ENCODE results near the gene RAX2. TPM values are rescaled to one million over a fixed set of nuclear protein-coding genes. Genes with fewer than 3 reads are reported as not detected.
"Not testable (repeated sequence)": the region's sequence is repeated elsewhere in the genome, so short reads cannot be mapped to it uniquely, and the experiment has no call there.

Gene RAX2
- total RNA-seq, 1 donor from 2014 or later = not detected

DNA sequence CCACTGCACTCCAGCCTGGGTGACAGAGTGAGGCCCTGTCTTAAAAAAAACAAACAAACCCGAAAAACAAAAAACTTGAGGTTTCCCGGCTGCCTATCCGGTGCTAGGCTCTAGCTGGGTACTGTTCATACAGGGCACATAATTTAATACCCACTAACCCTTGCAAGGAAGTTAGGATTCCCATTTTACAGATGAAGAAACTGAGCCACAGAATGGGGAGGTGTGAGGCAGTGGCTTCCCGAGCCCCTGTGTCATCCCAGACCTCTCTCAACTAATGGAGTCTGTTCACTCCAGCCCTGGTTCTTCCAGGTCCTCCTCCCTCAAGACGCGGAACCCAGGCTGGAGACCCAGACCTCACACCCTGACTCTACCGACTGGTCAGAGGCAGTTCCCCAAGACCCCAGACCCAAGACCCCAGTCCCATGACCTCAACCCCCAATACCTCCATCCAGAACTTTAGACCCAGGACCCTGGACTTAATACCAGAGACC, 11.1 kb downstream of the RAX2 start:
- DNase-seq (ENCODE audit: low read depth in 2 of 2) = peak in 1 of 2 donors; percentile 21

DNA sequence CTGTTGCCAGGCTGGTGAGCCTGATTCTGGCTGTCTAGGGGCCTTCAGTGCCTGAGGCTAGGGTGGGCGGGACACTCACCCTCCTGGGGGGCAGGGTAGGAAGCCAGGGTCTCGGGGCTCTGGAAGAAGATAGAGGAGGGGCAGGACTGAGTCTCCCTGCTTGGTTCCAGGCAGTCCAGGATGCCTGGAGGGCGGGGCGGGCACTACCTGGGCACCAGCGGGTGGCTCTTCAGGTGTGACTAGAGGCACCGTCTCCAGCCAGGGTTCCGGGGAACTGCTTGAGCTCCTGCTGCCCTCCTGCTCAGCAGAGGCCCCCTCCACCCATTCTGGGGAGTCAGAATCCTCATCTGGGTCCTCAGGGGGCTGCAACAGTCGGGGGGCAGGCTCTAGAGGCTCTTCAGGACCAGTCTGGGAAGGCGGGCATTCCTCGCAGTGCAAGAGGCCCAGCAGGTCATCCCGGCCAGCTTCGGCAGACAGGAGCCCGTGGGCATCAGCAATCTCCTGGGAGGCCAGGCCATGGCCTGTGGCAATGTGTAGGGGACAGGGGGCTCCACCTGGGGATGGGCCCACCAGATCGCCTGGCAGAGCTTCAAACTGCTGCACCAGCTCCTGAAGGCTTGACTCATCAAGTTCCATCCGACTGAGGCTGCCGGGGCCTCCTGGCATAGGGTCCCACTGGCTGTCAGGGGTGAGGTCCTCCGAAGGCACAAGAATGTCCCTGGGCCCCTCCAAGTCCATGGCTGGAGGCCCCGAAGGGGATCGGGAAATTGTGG, 12.4 kb downstream of the RAX2 start:
- DNase-seq (ENCODE audit: low read depth in 2 of 2) = no peak

- DNase-seq (ENCODE audit: low read depth in 2 of 2) = not testable (repeated sequence)
Observed at GRCh38 chr19:3758297-3758696, 13.7 kb downstream of the RAX2 start.

DNA sequence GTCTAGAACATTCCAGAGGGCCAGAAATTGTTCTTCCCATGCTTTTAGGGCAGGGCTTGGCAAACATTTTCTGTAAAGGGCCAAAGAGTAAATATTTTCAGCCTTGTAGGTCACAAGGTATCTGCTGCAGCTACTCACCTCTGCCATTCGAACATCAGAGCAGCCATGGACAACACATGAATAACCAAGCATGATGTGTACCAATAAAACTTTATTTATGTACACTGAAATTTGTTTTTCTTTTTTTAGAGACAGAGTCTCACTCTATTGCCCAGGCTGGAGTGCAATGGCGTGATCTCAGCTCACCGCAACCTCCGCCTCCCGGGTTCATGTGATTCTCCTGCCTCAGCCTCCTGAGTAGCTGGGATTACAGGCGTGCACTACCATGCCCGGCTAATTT, 14.3 kb downstream of the RAX2 start:
- DNase-seq (ENCODE audit: low read depth in 2 of 2) = not testable (repeated sequence)

DNA sequence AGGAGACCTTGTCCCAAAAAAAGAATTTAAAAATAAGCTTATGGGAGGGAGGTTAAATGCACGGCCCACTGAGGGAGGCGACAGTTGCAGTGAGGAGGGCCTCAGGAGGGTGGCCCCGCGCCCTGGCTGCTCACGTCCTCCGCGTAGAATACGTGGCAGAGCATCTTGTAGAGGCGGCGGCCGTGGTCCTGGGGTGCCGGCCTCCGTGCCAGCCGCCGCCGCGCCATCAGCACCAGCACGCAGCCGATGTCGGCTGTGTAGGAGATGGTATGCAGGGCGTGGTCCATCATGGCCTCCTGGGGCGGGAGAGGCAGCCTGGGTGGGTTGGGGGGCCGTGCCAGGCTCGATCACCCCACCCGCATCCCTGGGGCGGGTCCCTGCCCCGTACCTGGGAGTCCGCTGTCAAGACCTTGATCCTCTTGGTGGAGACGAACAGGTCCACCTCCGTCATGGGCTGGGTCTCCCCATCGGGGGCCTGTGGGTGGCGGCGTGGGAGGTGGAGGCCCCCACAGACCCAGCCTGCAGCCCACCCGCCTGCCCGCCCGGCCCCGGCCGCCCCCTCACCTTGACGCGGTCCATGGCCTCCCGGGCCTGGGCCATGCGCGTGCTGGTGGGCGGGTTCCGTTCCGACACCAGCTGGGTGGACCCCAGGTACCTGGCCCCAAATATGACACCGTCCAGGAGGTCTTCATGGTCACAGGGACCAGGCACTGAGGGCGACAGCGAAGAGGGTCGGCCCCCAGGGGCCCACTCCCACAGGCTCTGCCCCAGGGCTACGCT, 18.2 kb downstream of the RAX2 start:
- no peak for DNase-seq (ENCODE audit: low read depth in 2 of 2)

GRCh38 chr19:3752492-3752891, 19.5 kb downstream of the RAX2 start:
- DNase-seq (ENCODE audit: low read depth in 2 of 2) = no peak

DNA sequence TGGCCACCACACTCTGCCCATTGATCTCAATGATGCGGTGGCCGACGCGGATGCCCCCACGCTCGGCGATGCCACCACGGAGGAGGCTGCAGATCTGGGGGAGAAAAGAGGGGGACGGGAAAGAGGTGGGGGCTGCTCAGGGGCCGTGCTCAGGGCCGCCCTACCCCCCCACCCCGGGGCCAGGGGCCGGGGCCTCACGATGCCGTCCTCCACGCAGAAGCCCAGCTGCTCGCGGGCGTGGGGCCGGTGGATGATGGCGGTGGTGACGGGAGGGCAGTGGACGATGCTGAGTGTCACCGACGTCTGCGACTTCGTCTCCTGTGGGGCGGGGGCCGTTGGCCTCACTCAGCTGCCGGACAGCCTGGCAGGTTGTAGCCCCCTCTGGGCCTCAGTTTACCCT, 20.8 kb downstream of the RAX2 start:
- no peak for DNase-seq (ENCODE audit: low read depth in 2 of 2)

- DNase-seq (ENCODE audit: low read depth in 2 of 2) = no peak
Observed at GRCh38 chr19:3750211-3750610, 21.8 kb downstream of the RAX2 start.

DNA sequence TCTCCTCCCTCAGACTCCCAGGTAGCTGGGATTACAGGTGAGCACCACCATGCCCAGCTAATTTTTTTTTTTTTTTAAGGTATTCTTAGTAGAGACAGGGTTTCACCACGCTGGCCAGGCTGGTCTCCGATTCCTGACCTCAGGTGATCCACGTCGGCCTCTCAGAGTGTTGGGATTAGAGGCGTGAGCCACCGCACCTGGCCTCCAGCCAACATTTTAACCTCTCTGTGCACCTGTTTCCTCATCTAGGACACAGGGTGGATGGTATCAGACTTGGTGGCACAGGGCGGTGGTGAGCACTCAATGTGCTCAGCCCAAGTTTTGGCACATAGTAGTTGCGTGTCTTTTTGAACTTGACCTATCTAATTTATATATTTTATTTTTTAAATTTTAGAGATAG, 23.1 kb downstream of the RAX2 start:
- no peak for DNase-seq (ENCODE audit: low read depth in 2 of 2)

- DNase-seq (ENCODE audit: low read depth in 2 of 2) = no peak
Observed at GRCh38 chr19:3746371-3747056, 25.5 kb downstream of the RAX2 start.

GRCh38 chr19:3745363-3746045, 26.5 kb downstream of the RAX2 start:
- no peak for DNase-seq (ENCODE audit: low read depth in 2 of 2)

GRCh38 chr19:3743486-3743885, 28.5 kb downstream of the RAX2 start:
- peak in 1 of 2 donors; percentile 23 for DNase-seq (ENCODE audit: low read depth in 2 of 2)

DNA sequence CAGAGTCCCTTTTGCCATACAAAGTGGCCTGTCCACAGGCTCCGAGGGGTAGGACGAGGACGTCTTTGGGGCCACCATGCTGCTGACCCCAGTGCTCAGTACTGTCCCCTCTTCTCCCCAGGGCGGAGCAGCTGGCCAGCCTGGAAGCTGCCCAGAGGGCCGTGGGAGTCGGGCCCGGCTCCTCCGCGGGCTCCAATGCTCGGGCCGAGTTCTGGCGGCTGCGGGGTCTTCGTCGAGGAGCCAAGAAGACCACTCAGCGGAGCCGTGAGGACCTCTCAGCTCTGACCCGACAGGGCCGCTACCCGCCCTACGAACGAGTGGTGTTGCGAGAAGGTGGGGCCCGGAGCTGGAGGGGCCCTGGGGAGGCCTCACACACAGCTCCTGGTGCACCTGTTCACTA, 31.6 kb downstream of the RAX2 start:
- DNase-seq (ENCODE audit: low read depth in 2 of 2) = no peak

GRCh38 chr19:3738477-3739220, 33.4 kb downstream of the RAX2 start:
- DNase-seq (ENCODE audit: low read depth in 2 of 2) = no peak

DNA sequence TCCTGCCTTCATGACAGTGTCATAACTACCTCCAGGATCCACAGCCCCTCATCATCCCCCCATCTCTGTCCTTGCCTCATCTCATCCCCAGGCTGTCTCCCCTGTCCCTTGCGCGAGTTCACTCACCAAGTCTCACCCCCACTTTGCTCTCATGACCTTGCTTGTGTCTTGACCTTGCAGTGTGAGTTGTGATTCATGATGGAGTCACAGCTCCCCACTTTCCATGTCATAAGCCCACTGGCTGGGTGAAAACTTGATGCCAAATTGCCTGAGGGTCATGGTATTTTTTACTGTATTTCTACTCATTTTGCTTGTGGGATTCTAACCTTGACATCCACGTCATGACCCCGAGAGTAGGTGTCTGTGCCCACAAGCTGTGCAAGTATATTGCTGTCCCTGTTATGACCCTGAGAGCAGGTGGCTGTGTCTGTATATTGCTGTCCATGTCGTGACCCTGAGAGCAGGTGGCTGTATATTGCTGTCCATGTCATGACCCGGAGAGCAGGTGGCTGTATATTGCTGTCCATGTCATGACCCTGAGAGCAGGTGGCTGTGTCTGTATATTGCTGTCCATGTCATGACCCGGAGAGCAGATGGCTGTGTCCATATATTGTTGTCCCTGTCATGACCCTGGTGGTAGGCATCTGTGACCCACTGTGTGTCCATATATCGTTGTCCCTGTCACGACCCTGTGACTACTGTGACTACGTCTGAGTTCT, 34.4 kb downstream of the RAX2 start:
- no peak for DNase-seq (ENCODE audit: low read depth in 2 of 2)

GRCh38 chr19:3736106-3736724, 35.8 kb downstream of the RAX2 start:
- no peak for DNase-seq (ENCODE audit: low read depth in 2 of 2)

DNA sequence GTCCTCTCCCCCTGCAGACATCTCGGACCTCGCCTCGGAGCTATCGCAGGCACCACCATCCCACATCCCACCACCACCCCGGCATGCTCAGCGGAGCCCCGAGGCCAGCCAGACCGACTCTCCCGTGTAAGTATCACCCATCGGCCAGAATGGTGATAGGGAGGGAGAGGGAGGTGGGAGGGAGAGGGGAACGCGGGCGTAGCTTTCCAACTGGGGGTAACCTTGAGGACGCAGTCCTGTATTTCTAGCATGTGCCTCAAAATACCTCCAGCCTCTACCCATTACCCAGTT, 37.8 kb downstream of the RAX2 start:
- DNase-seq (ENCODE audit: low read depth in 2 of 2) = no peak

- DNase-seq (ENCODE audit: low read depth in 2 of 2) = no peak
Observed at GRCh38 chr19:3733549-3734309, 38.3 kb downstream of the RAX2 start.

DNA sequence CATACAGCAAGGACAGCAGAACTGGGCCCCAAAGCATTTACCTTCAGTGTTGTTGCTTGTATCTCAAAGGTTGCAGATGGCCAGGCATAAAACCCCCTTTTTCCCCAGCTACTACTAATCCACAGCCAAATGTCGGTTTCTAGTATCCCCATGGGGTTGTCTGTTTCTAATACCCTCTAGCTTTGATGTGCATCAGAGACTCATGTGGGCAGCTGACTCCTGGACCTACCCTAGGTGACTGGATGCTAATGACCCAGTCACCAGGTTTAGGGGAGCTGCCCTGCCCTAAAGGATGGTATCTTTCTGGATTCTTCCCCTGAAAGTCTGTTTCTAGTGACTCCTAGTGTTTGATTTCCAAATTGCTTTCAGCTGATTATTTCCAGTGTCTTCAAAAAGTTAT, 39.9 kb downstream of the RAX2 start:
- DNase-seq (ENCODE audit: low read depth in 2 of 2) = no peak

Measured in dermis microvascular lymphatic vessel endothelial cell (primary cell).